Neuronal stem cell (in vitro differentiated cells): ENCODE measurements around the gene ADGRA3.

Source experiments
- DNase-seq: peaks from one replicate; pipeline ENCODE4 v3.0.0-alpha.2; 2013; ENCODE audit warnings: low spot score
- H2AFZ ChIP-seq: one replicate; pipeline ENCODE4 v1.6.1; 2013; ENCODE audit warnings: mild to moderate bottlenecking, low read length, inconsistent platforms
- H2AK5ac ChIP-seq: 2 replicates; pipeline ENCODE4 v1.6.1; 2013; ENCODE audit warnings: low read depth, mild to moderate bottlenecking, inconsistent platforms, low read length, moderate library complexity, mixed read lengths
- H2BK120ac ChIP-seq: 2 replicates; pipeline ENCODE4 v1.6.1; 2013; ENCODE audit warnings: low read depth, mild to moderate bottlenecking, inconsistent platforms, low read length, moderate library complexity, mixed read lengths
- H2BK12ac ChIP-seq: one replicate; pipeline ENCODE4 v1.6.1; 2013; ENCODE audit warnings: low read length, inconsistent platforms
- H2BK15ac ChIP-seq: 2 replicates; pipeline ENCODE4 v1.6.1; 2013; ENCODE audit warnings: mild to moderate bottlenecking, low read length, inconsistent platforms, mixed read lengths
- H2BK5ac ChIP-seq: one replicate; pipeline ENCODE4 v1.6.1; 2013; ENCODE audit warnings: inconsistent platforms, mild to moderate bottlenecking, low read length, moderate library complexity
- H3K14ac ChIP-seq: one replicate; pipeline ENCODE4 v1.6.1; 2013; ENCODE audit warnings: low read length, inconsistent platforms
- H3K18ac ChIP-seq: 2 replicates; pipeline ENCODE4 v1.6.1; 2013; ENCODE audit warnings: low read length, inconsistent platforms
- H3K23ac ChIP-seq: 2 replicates; pipeline ENCODE4 v1.6.1; 2013; ENCODE audit warnings: low read depth, mild to moderate bottlenecking, mixed read lengths, low read length, inconsistent platforms; ENCODE audit not compliant: poor library complexity
- H3K27ac ChIP-seq: replicated peaks from 3 replicates; pipeline ENCODE4 v1.5.1; 2013; ENCODE audit warnings: low read length, inconsistent platforms
- H3K27me3 ChIP-seq, 3 experiments: 2 replicates each; pipeline ENCODE4 v1.6.1; 2013; ENCODE audit warnings: low read length in 3 of 3, mild to moderate bottlenecking in 2 of 3, inconsistent platforms in 1 of 3, low read depth in 1 of 3, mixed read lengths in 1 of 3, moderate library complexity in 1 of 3; ENCODE audit not compliant: control insufficient read depth in 3 of 3, insufficient read depth in 3 of 3
- H3K36me3 ChIP-seq, 2 donors: replicated peaks in 1 of 2; 2 replicates each; pipeline ENCODE4 v1.6.1; 2013; ENCODE audit warnings: low read length in 2 of 2; ENCODE audit not compliant: control insufficient read depth in 2 of 2, insufficient read depth in 2 of 2
- H3K4ac ChIP-seq: 2 replicates; pipeline ENCODE4 v1.6.1; 2013; ENCODE audit warnings: inconsistent platforms, mild to moderate bottlenecking, low read length, moderate library complexity
- H3K4me1 ChIP-seq, 2 donors: 1 replicate in 1 of 2; 2 replicates in 1 of 2; pipeline ENCODE4 v1.6.1; 2013; ENCODE audit warnings: low read length in 2 of 2, low read depth in 1 of 2; ENCODE audit not compliant: control insufficient read depth in 2 of 2, insufficient read depth in 1 of 2
- H3K4me2 ChIP-seq: one replicate; pipeline ENCODE4 v1.6.1; 2013; ENCODE audit warnings: mild to moderate bottlenecking, low read length, inconsistent platforms; ENCODE audit not compliant: insufficient read depth, poor library complexity, severe bottlenecking
- H3K4me3 ChIP-seq, 2 donors: 2 replicates each; pipeline ENCODE4 v1.5.1; 2013; ENCODE audit warnings: low read length in 2 of 2, mild to moderate bottlenecking in 2 of 2, inconsistent platforms in 1 of 2, moderate library complexity in 1 of 2
- H3K79me1 ChIP-seq: one replicate; pipeline ENCODE4 v1.6.1; 2013; ENCODE audit warnings: low read depth, mild to moderate bottlenecking, inconsistent platforms, low read length, moderate library complexity
- H3K9ac ChIP-seq: one replicate; pipeline ENCODE4 v1.6.1; 2013; ENCODE audit warnings: mild to moderate bottlenecking, low read depth, low read length, inconsistent platforms; ENCODE audit not compliant: poor library complexity
- H3K9me3 ChIP-seq, 2 donors: replicated peaks in 1 of 2; 2 replicates each; pipeline versions ENCODE3 to v1.6.1; 2013; ENCODE audit warnings: low read length in 2 of 2, mild to moderate bottlenecking in 2 of 2, inconsistent platforms in 1 of 2, low read depth in 1 of 2, mixed read lengths in 1 of 2, moderate library complexity in 1 of 2; ENCODE audit not compliant: control insufficient read depth in 2 of 2, insufficient read depth in 1 of 2
- H4K8ac ChIP-seq: one replicate; pipeline ENCODE4 v1.6.1; 2013; ENCODE audit warnings: low read depth, mild to moderate bottlenecking, inconsistent platforms, low read length, moderate library complexity
- H4K91ac ChIP-seq: one replicate; pipeline ENCODE4 v1.6.1; 2013; ENCODE audit warnings: low read length, low read depth, mild to moderate bottlenecking, inconsistent platforms; ENCODE audit not compliant: poor library complexity
- WGBS, 2 donors: extraction: QIAGEN DNeasy Blood & Tissue Kit; methylation state at CpG; one replicate each; pipeline ENCODE4 v1.1.7; 2013; ENCODE audit warnings: missing lambda C conversion rate in 2 of 2, mixed read lengths in 1 of 2; ENCODE audit not compliant: insufficient read length in 2 of 2, insufficient replicate concordance in 1 of 2; ENCODE audit errors: extremely low coverage in 2 of 2; 5-methylcytosine and 5-hydroxymethylcytosine counted together

The ADGRA3 gene

DNA sequence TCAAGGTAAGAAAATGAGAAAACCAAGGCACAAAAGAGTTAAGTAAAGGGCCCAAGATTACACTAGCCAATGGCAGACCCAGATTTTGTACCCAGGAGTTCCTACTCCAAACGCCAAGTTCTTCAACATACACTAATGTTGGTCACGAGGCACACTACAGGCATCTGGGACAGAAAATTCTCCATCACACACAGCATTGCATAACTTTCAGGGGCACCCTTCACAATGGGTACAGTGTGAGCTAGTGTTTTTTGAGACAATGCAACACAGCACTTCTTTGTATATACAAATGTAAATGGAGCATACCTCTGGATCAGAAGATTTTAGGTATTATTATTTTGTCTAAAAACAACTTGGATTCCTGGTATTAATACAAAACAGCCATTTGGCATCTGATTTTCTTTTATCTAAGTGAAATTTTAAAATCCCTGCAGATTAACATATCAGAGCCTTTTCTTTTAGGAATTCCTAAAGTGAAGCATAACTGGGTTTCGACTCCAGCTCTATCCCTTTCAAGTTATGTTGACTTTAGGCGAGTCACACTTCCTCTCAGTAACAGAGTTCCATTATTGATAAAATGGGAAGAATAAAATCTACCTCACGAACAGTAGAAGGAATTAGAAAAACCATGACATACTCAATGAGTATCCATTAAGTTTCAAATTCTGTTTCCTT lies 41.1 kb downstream of the ADGRA3 start:
- Histone ChIP-seq H2BK5ac (no peak overlapping the region), H3K4me3 (no peak overlapping the region), H3K79me1 (peaks cover 4% of the 10 kb centered on the region), H3K18ac (no peak overlapping the region), H3K27ac (no peak overlapping the region), H3K4me1 (no peaks in the 10 kb centered on the region), H2BK15ac (no peak overlapping the region), H3K27me3 (no peaks in the 10 kb centered on the region), H3K9ac (no peak overlapping the region), H2AFZ (no peak overlapping the region), H3K23ac (no peak overlapping the region), H3K14ac (no peak overlapping the region), H3K4ac (no peak overlapping the region), H2BK120ac (no peak overlapping the region), H3K9me3 (peaks cover 0 to 12% of the 10 kb centered on the region in 2 donors), H3K4me2 (no peak overlapping the region), H2BK12ac (no peak overlapping the region), H4K91ac (no peak overlapping the region), H3K36me3 (peaks cover 11 to 35% of the 10 kb centered on the region in 2 donors), H2AK5ac (no peak overlapping the region), H4K8ac (no peak overlapping the region)
- DNase-seq, result no peak
- no CpG with 5 or more reads among the region's 5 CpGs for WGBS, 2 donors

DNA sequence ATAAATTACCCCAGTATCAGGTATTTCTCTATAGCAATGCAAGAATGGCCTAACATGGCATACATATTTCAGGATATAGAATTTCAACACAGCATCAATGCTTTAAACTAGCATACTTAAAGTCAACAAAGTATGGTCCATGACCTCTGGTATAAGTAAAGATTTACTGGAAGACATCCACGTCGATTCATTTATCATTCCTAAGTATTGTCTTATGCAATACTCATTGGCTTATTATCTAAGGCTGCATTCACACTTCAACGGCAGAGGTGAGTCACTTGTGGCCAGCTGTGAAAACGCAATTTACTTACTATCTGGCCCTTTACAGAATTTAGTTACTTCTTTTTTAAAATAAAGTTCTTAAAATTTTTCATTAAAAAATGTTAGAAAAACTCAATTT lies 42.6 kb downstream of the ADGRA3 start:
- Histone ChIP-seq H3K14ac (no peak overlapping the region), H2AK5ac (no peak overlapping the region), H3K4ac (no peak overlapping the region), H2BK5ac (no peak overlapping the region), H2AFZ (no peak overlapping the region), H3K9ac (no peak overlapping the region), H3K4me1 (no peaks in the 10 kb centered on the region), H3K27me3 (no peaks in the 10 kb centered on the region), H3K79me1 (peaks cover 4% of the 10 kb centered on the region), H4K91ac (no peak overlapping the region), H3K27ac (no peak overlapping the region), H4K8ac (no peak overlapping the region), H3K4me2 (no peak overlapping the region), H3K4me3 (no peak overlapping the region), H2BK15ac (no peak overlapping the region), H3K36me3 (peaks cover 11 to 50% of the 10 kb centered on the region in 2 donors), H3K9me3 (peaks cover 0 to 11% of the 10 kb centered on the region in 2 donors), H2BK120ac (no peak overlapping the region), H3K18ac (no peak overlapping the region), H3K23ac (no peak overlapping the region), H2BK12ac (no peak overlapping the region)
- WGBS, 2 donors, result no CpG with 5 or more reads among the region's 4 CpGs
- DNase-seq, result no peak

DNA sequence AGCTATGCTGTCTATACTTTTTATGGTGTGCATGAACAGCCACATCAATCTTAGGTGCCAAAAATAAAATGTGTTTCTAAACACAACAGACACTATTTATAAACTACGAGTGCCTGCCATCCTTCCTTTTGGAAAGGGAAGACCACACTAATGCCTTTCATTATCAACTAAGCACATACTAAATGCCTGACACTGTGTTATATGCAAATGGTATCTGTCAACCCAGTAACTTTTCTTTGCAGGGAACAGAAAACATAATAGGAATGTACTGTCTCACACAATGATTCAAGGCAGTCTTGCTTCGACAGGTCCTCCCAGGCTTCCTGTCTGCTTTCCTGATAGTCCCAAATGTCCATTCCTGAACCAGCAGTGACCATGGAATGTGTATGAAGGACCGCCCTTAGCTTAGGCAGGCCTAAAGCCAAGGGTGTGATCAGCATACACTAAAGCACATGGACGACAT lies 43.8 kb downstream of the ADGRA3 start:
- H2BK15ac ChIP-seq, result no peak overlapping the region
- H4K8ac ChIP-seq, result no peak overlapping the region
- no peak overlapping the region for H2BK5ac ChIP-seq
- H2AK5ac ChIP-seq, result no peak overlapping the region
- H3K4me3 ChIP-seq, result no peak overlapping the region
- no peak overlapping the region for H3K4ac ChIP-seq
- H3K27ac ChIP-seq, result no peak overlapping the region
- H3K9me3 ChIP-seq, result peaks cover 0 to 11% of the 10 kb centered on the region in 2 donors
- H3K79me1 ChIP-seq, result peaks cover 4% of the 10 kb centered on the region
- H3K18ac ChIP-seq, result no peak overlapping the region
- no peak overlapping the region for H3K23ac ChIP-seq
- H2AFZ ChIP-seq, result no peak overlapping the region
- H2BK12ac ChIP-seq, result no peak overlapping the region
- no peak overlapping the region for H3K4me2 ChIP-seq
- no peak overlapping the region for H4K91ac ChIP-seq
- H3K14ac ChIP-seq, result no peak overlapping the region
- H3K4me1 ChIP-seq, result no peaks in the 10 kb centered on the region
- no peaks in the 10 kb centered on the region for H3K27me3 ChIP-seq
- no peak overlapping the region for H2BK120ac ChIP-seq
- H3K9ac ChIP-seq, result no peak overlapping the region
- no CpG with 5 or more reads among the region's 4 CpGs for WGBS, 2 donors
- peaks cover 11 to 58% of the 10 kb centered on the region in 2 donors for H3K36me3 ChIP-seq
- no peak for DNase-seq

DNA sequence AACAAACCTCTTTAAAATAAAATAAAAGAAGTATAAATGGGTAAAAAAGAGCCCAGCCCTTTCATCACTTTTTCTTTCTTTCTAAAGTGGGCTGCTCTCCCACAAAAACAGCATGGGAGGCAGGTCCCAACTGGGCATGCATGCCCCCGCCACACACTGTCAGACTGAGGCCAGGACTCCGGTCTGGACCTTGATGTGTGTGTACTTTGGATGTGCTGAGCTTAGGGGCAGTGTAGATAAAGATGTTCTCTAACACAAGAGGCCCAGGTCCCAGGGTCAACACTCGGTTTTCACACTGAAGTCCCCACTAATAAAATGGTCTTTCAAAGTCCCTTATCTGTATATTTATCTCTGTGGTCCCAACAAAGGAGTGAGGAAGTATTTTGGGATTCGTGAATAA lies 44.4 kb downstream of the ADGRA3 start:
- H3K14ac ChIP-seq, result no peak overlapping the region
- H3K36me3 ChIP-seq, result peaks cover 11 to 64% of the 10 kb centered on the region in 2 donors
- no peak overlapping the region for H3K27ac ChIP-seq
- H2BK120ac ChIP-seq, result no peak overlapping the region
- no peak overlapping the region for H4K91ac ChIP-seq
- H3K18ac ChIP-seq, result no peak overlapping the region
- WGBS, 2 donors, result no CpG with 5 or more reads among the region's 4 CpGs
- peaks cover 0 to 11% of the 10 kb centered on the region in 2 donors for H3K9me3 ChIP-seq
- H3K23ac ChIP-seq, result no peak overlapping the region
- DNase-seq, result no peak
- H3K4me3 ChIP-seq, result no peak overlapping the region
- no peak overlapping the region for H2BK15ac ChIP-seq
- no peak overlapping the region for H2BK12ac ChIP-seq
- H3K9ac ChIP-seq, result peak overlapping the region; percentile 25
- H3K4me2 ChIP-seq, result no peak overlapping the region
- H4K8ac ChIP-seq, result no peak overlapping the region
- H2AFZ ChIP-seq, result no peak overlapping the region
- H3K27me3 ChIP-seq, result no peaks in the 10 kb centered on the region
- H3K4ac ChIP-seq, result no peak overlapping the region
- no peak overlapping the region for H2BK5ac ChIP-seq
- peaks cover 4% of the 10 kb centered on the region for H3K79me1 ChIP-seq
- no peaks in the 10 kb centered on the region for H3K4me1 ChIP-seq
- no peak overlapping the region for H2AK5ac ChIP-seq
